Central memory CD8-positive, alpha-beta T cell (primary cell): ENCODE measurements around the gene KITLG.

Experiments used
- ATAC-seq: fragments of 150-1000 bp; cut with Tn5 transposase; replicated peaks from 2 replicates; pipeline ENCODE4 v1.10.0; 2022; ENCODE audit warnings: mild to moderate bottlenecking, moderate FRiP score, moderate number of reproducible peaks; ENCODE audit not compliant: poor library complexity, severe bottlenecking; ENCODE audit errors: extremely low read depth
- DNase-seq, 2 donors: peaks; one replicate each; pipeline ENCODE4 v3.0.0; 2021; ENCODE audit warnings: low spot score in 2 of 2
- H3K27ac Mint-ChIP-seq: one replicate; pipeline ENCODE4 v1.8.0; 2022; ENCODE audit warnings: low read depth, mild to moderate bottlenecking, moderate library complexity, mixed read lengths
- H3K27me3 Mint-ChIP-seq: one replicate; pipeline ENCODE4 v1.8.0; 2022; ENCODE audit warnings: mixed read lengths
- H3K36me3 Mint-ChIP-seq: one replicate; pipeline ENCODE4 v1.8.0; 2022; ENCODE audit warnings: mild to moderate bottlenecking, moderate library complexity, mixed read lengths; ENCODE audit not compliant: insufficient read depth
- H3K4me1 Mint-ChIP-seq: one replicate; pipeline ENCODE4 v1.8.0; 2022; ENCODE audit warnings: mixed read lengths
- H3K4me3 Mint-ChIP-seq: one replicate; pipeline ENCODE4 v1.8.0; 2022; ENCODE audit warnings: mild to moderate bottlenecking, moderate library complexity, mixed read lengths
- H3K9me3 Mint-ChIP-seq: one replicate; pipeline ENCODE4 v1.8.0; 2022; ENCODE audit warnings: mixed read lengths

KITLG gene

GRCh38 chr12:88572781-88573549 is 7.3 kb downstream of the KITLG start:
- Mint-ChIP-seq H3K27ac (no peak overlapping the region), H3K27me3 (peaks cover 1% of the 10 kb centered on the region), H3K9me3 (no peaks in the 10 kb centered on the region)

GRCh38 chr12:88571543-88571942 is 8.7 kb downstream of the KITLG start:
- Mint-ChIP-seq H3K27me3 (no peaks in the 10 kb centered on the region), H3K4me3 (no peak overlapping the region), H3K4me1 (no peaks in the 10 kb centered on the region), H3K9me3 (no peaks in the 10 kb centered on the region), H3K27ac (no peak overlapping the region), H3K36me3 (no peaks in the 10 kb centered on the region)
- no peak for DNase-seq
- ATAC-seq = no peak

More at GRCh38 chr12:88572781-88573549, 7.3 kb downstream of the KITLG start:
- H3K4me1 Mint-ChIP-seq = no peaks in the 10 kb centered on the region
- no peak for DNase-seq
- no peak overlapping the region for H3K4me3 Mint-ChIP-seq
- H3K36me3 Mint-ChIP-seq = no peaks in the 10 kb centered on the region
- ATAC-seq = no peak

- no peak overlapping the region for H3K4me3 Mint-ChIP-seq
- H3K9me3 Mint-ChIP-seq = no peaks in the 10 kb centered on the region
- no peaks in the 10 kb centered on the region for H3K27me3 Mint-ChIP-seq
- H3K36me3 Mint-ChIP-seq = no peaks in the 10 kb centered on the region
- DNase-seq = no peak
- no peaks in the 10 kb centered on the region for H3K4me1 Mint-ChIP-seq
- ATAC-seq = no peak
- no peak overlapping the region for H3K27ac Mint-ChIP-seq
These were observed 10.2 kb downstream of the KITLG start for GRCh38 chr12:88570103-88570502.

- no peak overlapping the region for H3K27ac Mint-ChIP-seq
These were observed 13.8 kb downstream of the KITLG start for GRCh38 chr12:88566430-88566829.

GRCh38 chr12:88562846-88563582 is 17.3 kb downstream of the KITLG start:
- Mint-ChIP-seq H3K9me3 (no peaks in the 10 kb centered on the region), H3K36me3 (no peaks in the 10 kb centered on the region), H3K4me1 (no peaks in the 10 kb centered on the region), H3K27ac (no peak overlapping the region), H3K4me3 (no peak overlapping the region), H3K27me3 (no peaks in the 10 kb centered on the region)
- no peak for DNase-seq
- no peak for ATAC-seq

More at GRCh38 chr12:88566430-88566829, 13.8 kb downstream of the KITLG start:
- DNase-seq (no peak), ATAC-seq (no peak)
- Mint-ChIP-seq H3K36me3 (no peaks in the 10 kb centered on the region), H3K4me1 (no peaks in the 10 kb centered on the region), H3K27me3 (no peaks in the 10 kb centered on the region), H3K4me3 (no peak overlapping the region), H3K9me3 (no peaks in the 10 kb centered on the region)

GRCh38 chr12:88562151-88562550 is 18.1 kb downstream of the KITLG start:
- no peak overlapping the region for H3K4me3 Mint-ChIP-seq
- H3K36me3 Mint-ChIP-seq = no peaks in the 10 kb centered on the region
- H3K4me1 Mint-ChIP-seq = no peaks in the 10 kb centered on the region
- no peak overlapping the region for H3K27ac Mint-ChIP-seq
- DNase-seq (no peak), ATAC-seq (no peak)
- no peaks in the 10 kb centered on the region for H3K9me3 Mint-ChIP-seq
- no peaks in the 10 kb centered on the region for H3K27me3 Mint-ChIP-seq

GRCh38 chr12:88559772-88560171 is 20.5 kb downstream of the KITLG start:
- no peak for DNase-seq
- Mint-ChIP-seq H3K4me3 (no peak overlapping the region), H3K27ac (no peak overlapping the region), H3K36me3 (no peaks in the 10 kb centered on the region), H3K9me3 (no peaks in the 10 kb centered on the region), H3K4me1 (no peaks in the 10 kb centered on the region), H3K27me3 (no peaks in the 10 kb centered on the region)
- ATAC-seq = no peak

- no peak overlapping the region for H3K27ac Mint-ChIP-seq
- H3K27me3 Mint-ChIP-seq = no peaks in the 10 kb centered on the region
- no peak for DNase-seq
- no peaks in the 10 kb centered on the region for H3K36me3 Mint-ChIP-seq
- ATAC-seq = no peak
- H3K4me1 Mint-ChIP-seq = no peaks in the 10 kb centered on the region
- no peaks in the 10 kb centered on the region for H3K9me3 Mint-ChIP-seq
- no peak overlapping the region for H3K4me3 Mint-ChIP-seq
These were observed 21.1 kb downstream of the KITLG start for GRCh38 chr12:88559199-88559598.

GRCh38 chr12:88558340-88558867 is 21.9 kb downstream of the KITLG start:
- no peaks in the 10 kb centered on the region for H3K27me3 Mint-ChIP-seq
- H3K4me3 Mint-ChIP-seq = no peak overlapping the region
- no peaks in the 10 kb centered on the region for H3K4me1 Mint-ChIP-seq
- no peaks in the 10 kb centered on the region for H3K9me3 Mint-ChIP-seq
- DNase-seq = no peak
- H3K36me3 Mint-ChIP-seq = no peaks in the 10 kb centered on the region
- no peak overlapping the region for H3K27ac Mint-ChIP-seq
- ATAC-seq = no peak

- Mint-ChIP-seq H3K4me1 (no peaks in the 10 kb centered on the region), H3K9me3 (no peaks in the 10 kb centered on the region), H3K4me3 (no peak overlapping the region), H3K27me3 (no peaks in the 10 kb centered on the region), H3K36me3 (no peaks in the 10 kb centered on the region), H3K27ac (no peak overlapping the region)
- DNase-seq (no peak), ATAC-seq (no peak)
These were observed 24.0 kb downstream of the KITLG start for GRCh38 chr12:88556213-88556774.

- Mint-ChIP-seq H3K27me3 (no peaks in the 10 kb centered on the region), H3K4me1 (no peaks in the 10 kb centered on the region), H3K9me3 (no peaks in the 10 kb centered on the region), H3K27ac (no peak overlapping the region), H3K4me3 (no peak overlapping the region), H3K36me3 (no peaks in the 10 kb centered on the region)
- DNase-seq (no peak), ATAC-seq (no peak)
These were observed 26.2 kb downstream of the KITLG start for GRCh38 chr12:88553941-88554658.

GRCh38 chr12:88552610-88553079 is 27.6 kb downstream of the KITLG start:
- no peaks in the 10 kb centered on the region for H3K9me3 Mint-ChIP-seq
- no peaks in the 10 kb centered on the region for H3K4me1 Mint-ChIP-seq
- no peak for ATAC-seq
- H3K4me3 Mint-ChIP-seq = no peak overlapping the region
- no peak overlapping the region for H3K27ac Mint-ChIP-seq
- no peaks in the 10 kb centered on the region for H3K36me3 Mint-ChIP-seq
- no peaks in the 10 kb centered on the region for H3K27me3 Mint-ChIP-seq
- no peak for DNase-seq
